HG03442 (cell line): ENCODE data around the gene KCNQ1.
A peak's percentile ranks its signal among the peaks of the same experiment; 100 is the strongest.

Experiments used
- ATAC-seq: cut with Tn5 transposase; IDR thresholded peaks from one replicate; pipeline ENCODE4 v1.9.1; 2021; ENCODE audit warnings: mild to moderate bottlenecking, moderate library complexity; ENCODE audit not compliant: unreplicated experiment

Gene KCNQ1

DNA sequence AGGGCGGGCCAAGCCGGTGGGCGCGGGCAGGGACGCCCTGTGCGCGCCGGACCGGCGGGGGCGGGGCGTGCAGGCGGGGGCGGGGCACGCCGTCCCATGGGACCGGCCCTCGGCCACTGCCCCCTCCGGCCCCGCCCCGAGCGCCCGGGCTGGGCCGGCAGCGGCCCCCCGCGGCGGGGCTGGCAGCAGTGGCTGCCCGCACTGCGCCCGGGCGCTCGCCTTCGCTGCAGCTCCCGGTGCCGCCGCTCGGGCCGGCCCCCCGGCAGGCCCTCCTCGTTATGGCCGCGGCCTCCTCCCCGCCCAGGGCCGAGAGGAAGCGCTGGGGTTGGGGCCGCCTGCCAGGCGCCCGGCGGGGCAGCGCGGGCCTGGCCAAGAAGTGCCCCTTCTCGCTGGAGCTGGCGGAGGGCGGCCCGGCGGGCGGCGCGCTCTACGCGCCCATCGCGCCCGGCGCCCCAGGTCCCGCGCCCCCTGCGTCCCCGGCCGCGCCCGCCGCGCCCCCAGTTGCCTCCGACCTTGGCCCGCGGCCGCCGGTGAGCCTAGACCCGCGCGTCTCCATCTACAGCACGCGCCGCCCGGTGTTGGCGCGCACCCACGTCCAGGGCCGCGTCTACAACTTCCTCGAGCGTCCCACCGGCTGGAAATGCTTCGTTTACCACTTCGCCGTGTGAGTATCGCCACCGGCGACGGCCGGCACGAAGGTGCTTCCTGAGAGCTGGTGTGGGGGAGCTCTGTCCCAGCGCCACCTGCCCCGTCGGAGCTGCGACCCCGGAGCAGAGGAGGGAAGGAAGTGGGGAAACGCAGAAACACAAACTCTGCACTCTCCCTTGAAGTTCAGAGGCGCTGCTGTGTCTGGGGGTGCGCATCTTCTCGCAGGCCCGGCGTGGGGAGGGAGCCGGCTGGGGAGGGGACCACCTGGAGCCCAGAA is at the start of gene KCNQ1:
Gene KCNQ1 (plus strand): TSS at position 188 of the 925 bp plus-strand sequence. CDS start 91 bp downstream, at position 279.
- ATAC-seq, result no peak

DNA sequence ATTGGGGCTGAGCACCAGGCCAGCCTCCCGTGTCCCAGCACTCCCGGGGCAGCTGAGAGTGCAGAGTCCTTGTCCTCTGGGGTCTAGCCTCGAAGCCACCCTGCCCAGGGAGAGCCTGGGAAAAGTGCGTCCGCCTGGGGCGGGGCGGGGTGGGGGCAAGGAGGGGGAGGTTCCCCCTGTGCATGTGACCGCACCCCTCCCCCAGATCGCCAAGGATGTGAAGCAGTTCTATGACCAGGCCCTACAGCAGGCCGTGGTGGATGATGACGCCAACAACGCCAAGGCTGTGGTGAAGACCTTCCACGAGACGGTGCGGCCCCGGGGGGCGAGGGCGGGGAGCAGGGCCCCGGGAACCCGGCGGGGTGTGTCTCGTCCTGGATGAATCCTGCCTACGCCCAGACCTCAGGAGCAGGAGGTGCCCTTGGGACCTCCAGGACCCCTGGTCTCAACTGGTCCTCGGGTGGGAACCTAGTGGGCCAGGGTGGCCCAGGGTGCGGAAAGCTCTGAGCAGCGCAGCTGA is 49.5 kb upstream of the KCNQ1 start:
- no peak for ATAC-seq

DNA sequence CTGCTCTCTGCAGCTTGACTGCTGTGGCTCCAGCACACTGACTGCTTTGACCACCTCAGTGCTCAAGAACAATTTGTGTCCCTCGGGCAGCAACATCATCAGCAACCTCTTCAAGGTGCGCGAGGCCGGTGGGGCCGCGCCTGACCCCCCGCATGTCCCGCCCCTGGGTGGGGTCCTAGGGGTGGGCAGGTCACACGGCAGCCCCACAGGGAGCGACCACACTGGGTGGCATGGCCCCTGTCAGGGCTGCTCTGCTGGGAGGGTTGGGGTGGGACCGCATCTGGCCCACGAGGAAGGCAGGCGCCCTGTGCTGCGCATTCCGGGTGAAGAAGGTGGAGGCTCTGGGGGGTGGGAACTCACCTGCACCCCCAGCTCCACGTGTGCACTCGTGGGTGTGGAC is 49.0 kb upstream of the KCNQ1 start:
- no peak for ATAC-seq

GRCh38 chr11:2396471-2396870 is 48.3 kb upstream of the KCNQ1 start:
- ATAC-seq, result no peak

DNA sequence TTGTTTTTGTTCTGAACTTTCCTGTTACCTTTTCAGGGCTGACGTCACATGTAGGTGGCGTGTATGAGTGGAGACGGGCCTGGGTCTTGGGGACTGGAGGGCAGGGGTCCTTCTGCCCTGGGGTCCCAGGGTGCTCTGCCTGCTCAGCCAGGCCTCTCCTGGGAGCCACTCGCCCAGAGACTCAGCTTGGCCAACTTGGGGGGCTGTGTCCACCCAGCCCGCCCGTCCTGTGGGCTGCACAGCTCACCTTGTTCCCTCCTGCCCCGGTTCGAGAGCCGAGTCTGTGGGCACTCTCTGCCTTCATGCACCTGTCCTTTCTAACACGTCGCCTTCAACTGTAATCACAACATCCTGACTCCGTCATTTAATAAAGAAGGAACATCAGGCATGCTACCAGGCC is 47.8 kb upstream of the KCNQ1 start:
- no peak for ATAC-seq

DNA sequence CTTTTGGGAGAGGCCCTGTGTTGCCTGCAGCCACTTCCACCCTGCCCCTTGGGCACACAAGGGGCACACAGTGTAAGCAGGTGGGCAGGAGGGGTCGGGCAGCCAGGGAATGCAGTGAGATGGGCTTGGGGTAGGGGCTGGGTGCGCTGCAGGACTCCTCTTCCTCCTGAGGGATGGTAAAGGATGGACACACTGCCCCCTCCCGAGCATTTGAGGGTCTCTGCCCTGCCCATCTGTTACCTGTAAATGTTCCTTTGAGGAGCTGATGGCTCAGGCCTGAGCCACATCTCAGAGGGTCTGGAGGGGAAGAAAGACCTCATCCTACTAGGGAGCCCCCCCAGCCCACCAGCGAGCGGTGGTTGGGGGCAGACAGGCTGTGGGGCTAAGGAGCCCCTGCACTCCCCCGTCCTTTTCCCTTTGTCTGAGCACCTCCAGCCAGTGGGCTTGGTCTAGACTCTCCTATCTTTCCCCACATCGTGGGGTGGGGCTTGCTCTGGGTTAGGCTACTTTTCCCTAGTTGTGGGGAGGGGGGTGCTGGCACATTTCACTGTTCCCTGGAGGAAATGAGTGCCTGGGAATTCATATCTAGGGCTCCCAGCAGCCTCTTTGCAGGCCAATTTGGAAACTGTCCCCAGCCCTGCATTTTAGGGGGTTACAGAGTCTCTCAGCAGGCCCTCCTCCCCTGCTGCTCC is 46.0 kb upstream of the KCNQ1 start:
- ATAC-seq, result no peak

DNA sequence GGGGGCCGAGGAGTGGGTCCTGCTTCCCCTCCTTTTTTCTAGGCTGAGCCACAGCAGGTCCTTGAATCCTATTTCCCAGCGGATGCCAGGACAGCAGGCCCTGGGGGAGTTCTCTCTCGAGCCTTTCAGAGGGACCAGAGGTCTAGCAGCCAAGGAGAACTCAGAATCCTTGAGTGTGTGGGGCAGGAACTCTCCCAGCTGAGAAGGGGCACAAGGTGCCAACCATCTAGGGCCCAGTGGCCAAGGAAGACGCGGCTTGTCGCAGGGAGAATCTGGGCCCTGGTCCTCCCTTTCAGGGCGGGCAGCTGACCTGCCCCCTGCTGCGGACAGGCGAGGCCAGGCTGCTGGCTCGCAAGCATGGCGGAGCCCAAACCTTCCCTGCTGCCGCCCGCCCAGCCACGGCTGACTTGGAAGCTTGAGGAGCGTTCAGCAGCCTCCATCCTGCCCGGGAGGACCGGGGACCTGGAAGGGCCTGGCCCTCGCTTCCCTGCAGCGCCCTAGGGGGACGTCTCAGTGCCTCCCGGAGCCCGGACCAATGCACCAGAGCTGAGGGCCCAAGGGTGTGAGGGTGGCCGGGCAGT is 45.2 kb upstream of the KCNQ1 start:
- no peak for ATAC-seq

- peak; percentile 82 for ATAC-seq
These were observed 44.6 kb upstream of the KCNQ1 start, which contains the start of gene TSSC4 for GRCh38 chr11:2400069-2400761. TSS of gene TSSC4 (plus strand) at chr11:2400750. CDS start at chr11:2402634, 1,884 bp downstream.

DNA sequence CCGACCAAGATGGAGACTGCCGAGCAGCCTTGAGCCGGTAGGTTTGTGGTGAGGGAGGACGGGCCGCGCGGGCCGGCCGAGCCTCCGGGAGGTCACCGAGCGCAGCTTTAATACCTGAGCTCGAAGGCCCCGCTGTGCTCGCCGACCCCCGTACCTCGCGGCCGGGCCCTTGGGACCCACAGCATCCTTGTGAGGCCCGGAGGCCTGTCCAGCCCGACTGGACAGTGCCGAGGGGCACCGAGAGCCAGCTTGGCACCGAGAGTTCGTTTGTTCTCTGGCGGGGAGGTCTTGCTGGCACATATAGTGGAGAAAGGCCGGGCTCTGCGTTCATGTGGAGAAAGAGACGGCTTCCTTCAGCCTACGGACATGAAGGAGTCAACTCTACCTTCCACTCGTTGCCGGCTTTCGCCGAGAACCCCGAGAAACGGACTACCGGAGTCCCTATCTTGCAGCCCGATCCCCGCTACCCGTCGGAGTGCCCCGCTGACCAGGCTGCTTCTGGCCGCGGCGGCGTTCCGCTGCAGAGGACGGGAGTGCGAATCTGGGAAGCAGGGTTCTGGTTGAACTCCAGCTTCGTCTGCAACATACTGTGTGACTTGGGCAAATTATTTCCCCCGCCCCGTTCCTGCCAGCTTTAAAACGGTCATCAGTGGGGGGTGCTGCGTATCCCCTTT is 43.9 kb upstream of the KCNQ1 start:
- ATAC-seq, result no peak

DNA sequence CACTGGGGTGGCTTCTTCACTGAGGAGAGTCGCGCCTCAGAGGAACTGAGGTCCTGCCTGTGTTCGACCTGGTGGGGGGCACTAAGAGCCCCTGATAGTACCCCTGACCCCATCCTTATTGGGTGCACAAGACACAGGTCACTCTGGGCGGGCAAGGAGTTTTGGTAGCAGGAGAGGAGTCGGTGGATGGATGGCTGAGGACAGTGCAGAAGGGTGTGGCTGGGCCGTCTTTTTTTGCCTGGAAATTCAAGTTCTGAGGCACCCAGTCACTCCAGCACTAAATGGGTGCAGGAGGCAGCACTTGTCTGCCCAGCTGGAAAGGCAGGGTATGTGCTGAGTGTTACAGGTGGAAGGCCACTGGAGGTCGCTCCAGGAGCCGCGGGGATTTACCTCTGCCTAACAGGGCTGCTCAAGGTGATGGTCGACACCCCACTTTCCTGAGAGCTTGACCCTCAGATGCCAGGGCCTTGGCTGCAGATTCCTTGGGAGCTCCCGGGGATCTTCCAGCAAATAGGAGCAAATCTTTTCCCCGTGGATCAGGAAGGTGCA is 43.3 kb upstream of the KCNQ1 start:
- no peak for ATAC-seq

- no peak for ATAC-seq
These were observed 42.7 kb upstream of the KCNQ1 start for GRCh38 chr11:2402106-2402505.

GRCh38 chr11:2402890-2403645 is 41.7 kb upstream of the KCNQ1 start:
- no peak for ATAC-seq

DNA sequence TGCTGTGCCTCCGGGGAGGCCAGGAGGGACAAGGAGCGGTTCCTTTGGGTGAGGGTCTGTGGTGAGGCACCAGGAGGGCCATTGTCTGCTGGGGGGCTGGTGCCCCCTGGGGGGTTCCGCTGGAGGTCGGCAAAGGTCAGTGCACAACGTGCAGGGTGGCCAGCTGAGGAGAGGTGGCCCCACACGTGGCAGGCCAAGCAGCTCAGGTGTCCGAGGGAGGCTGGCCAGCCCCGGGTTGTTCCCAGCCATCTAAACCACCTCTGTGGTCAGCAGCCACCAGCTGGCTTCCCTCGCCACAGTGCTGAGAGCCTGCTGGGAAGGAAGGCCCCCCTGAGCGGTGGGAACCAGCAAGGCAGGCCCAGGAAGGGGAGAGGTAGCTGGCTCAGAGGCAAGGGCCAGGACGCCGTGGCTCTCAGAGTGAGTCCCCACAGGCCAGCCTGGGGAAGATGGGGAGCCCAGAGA is 40.0 kb upstream of the KCNQ1 start:
- no peak for ATAC-seq

DNA sequence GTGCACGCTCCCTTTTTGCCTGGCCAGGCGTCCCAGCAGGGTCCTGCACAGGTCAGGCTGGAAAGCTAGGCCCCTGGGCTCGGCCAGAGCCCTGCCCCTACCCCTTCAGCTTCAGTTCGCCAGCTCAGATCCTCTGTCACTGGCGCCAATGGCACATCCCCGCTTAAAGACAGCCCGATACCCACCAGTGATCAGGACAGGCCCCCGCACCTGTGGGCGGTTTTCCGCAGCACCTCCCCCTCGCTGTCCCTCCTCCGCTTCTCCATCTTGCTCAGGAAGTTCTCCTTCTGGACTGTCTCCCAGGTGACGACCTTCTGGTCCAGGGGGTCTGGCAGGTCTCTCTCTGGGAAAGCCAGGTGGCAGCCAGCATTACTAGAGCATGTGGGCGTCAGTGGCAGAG is 38.4 kb upstream of the KCNQ1 start:
- no peak for ATAC-seq

DNA sequence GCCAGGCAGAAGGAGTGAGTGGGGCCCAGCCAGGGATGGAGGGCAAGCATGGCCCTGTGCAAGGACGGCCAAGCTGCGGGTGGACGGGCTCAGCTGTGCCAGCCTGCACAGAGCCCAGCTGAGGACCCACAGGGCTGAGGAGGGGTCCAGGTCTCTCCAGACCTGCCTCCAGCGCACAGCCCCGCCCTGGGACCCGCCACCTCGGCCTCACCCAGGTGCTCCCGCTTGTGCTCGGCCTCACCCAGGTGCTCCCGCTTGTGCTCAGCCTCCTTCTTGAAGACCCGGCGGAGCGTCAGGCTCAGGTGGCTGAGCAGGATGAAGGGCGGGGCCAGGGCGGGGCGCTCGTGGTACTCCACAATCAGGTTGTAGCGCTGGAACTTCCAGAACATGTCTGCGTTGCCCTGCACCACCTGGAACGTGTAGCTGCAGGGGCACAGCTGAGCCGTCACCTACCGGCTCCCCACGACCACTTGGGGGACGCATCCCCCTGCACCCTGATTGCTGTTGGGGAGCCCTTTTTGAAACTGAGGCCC is 37.9 kb upstream of the KCNQ1 start:
- ATAC-seq, result no peak

GRCh38 chr11:2408671-2409070 is 36.1 kb upstream of the KCNQ1 start:
- ATAC-seq, result no peak

- no peak for ATAC-seq
These were observed 35.7 kb upstream of the KCNQ1 start for GRCh38 chr11:2409126-2409525.

- no peak for ATAC-seq
These were observed 35.0 kb upstream of the KCNQ1 start for GRCh38 chr11:2409611-2410468.
